ENCODE results near the gene DPEP3. TPM values are rescaled to one million over a fixed set of nuclear protein-coding genes. Genes with fewer than 3 reads are reported as not detected.

Gene DPEP3
- total and polyA plus RNA-seq, 10 of the 15 experiments (the other 5 are each of a cell fraction or from before 2014, with no cell fraction given): not detected

DNA sequence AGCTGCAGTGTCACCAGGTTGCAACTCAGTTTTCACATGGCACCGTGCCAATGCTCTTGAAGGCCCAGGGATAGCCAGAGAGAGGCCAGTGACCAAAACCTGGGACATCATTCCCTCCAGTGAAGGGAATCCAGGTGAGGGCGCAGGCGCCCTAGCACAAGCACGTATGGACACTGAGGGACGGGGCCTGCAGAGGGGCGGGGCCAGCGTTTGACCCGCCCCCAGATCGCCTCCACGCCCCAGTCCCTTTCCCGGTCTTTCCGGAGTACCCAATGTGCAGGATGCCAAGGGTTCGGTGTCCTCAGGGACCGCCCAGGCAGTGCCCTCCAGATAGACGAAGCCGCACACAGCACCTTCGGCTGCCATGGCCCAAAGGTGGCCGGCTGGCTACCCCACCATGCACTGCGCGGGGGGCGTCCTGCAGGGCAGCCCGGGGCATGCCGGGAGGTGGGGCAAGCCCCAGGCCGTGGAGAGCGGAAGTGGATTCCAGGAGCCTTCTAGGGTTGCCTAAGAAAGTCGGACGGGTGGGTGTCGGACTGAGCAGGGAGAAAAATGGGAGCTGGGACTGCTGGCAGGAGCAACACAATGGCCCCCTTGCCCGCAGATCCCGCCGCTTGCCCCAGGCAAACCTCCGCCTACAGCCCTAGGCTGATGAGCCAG, 16.5 kb downstream of the DPEP3 start:
- Histone ChIP-seq H3K36me3 (ENCODE audit: control insufficient read depth in 2 of 2, insufficient read depth in 2 of 2, low read length in 1 of 2) (peaks cover 4 to 6% of the 10 kb centered on the region in 2 experiments; a peak in 3 of 4 replicates), H3K27ac (ENCODE audit: control insufficient read depth, insufficient read depth) (no peak overlapping the region), H3K79me2 (ENCODE audit: control insufficient read depth, insufficient read depth, low read length) (peaks cover 20% of the 10 kb centered on the region), H3K9ac (ENCODE audit: control insufficient read depth, insufficient read depth, low read length) (no peak overlapping the region), H3K9me3 (replicated peaks; ENCODE audit: control insufficient read depth, insufficient read depth, low read length) (no peaks in the 10 kb centered on the region), H3K27me3 (replicated peaks in 1 of 2; ENCODE audit: control insufficient read depth in 2 of 2, insufficient read depth in 2 of 2, low read length in 1 of 2) (no peaks in the 10 kb centered on the region), H3K4me3 (no peak overlapping the region), H4K20me1 (ENCODE audit: control insufficient read depth, insufficient read depth) (no peaks in the 10 kb centered on the region), H3K4me2 (ENCODE audit: control insufficient read depth, insufficient read depth) (no peak overlapping the region), H2AFZ (ENCODE audit: control insufficient read depth, low read depth, low read length) (no peak overlapping the region), H3K4me1 (ENCODE audit: control insufficient read depth, insufficient read depth, low read length) (peaks cover 18% of the 10 kb centered on the region)
- no TSS peak for BruUV-seq (replicated peaks)
- CTCF ChIA-PET: interaction anchor here (0.6 to 1.7 kb wide), 3 partner anchors 20 to 804 kb away, joined by 3 to 7 read pairs (median 4); partner anchors contain the start of gene LCAT
- intact Hi-C loops (cut with micrococcal nuclease; ENCODE audit: unreplicated experiment) (no loop called here), in situ Hi-C loops (cut with MboI) (no loop called here)
- TF ChIP-seq SUPT20H (IDR thresholded peaks at IDR 0.05; ENCODE audit: borderline replicate concordance, control insufficient read depth, low read depth, low read length) (no peak), CBFB (IDR thresholded peaks at IDR 0.05; ENCODE audit: low read depth) (no peak), SMAD1 (IDR thresholded peaks at IDR 0.05; ENCODE audit: low read depth, partially characterized antibody) (no peak), NFYA (IDR thresholded peaks at IDR 0.05; ENCODE audit: borderline replicate concordance, low read depth, low read length) (no peak), TBL1XR1 (IDR thresholded peaks at IDR 0.05; ENCODE audit: low read depth, low read length) (no peak), YY1 (IDR thresholded peaks at IDR 0.05; ENCODE audit: low read depth, low read length) (no peak)
- TF ChIP-seq, protein P1, sequence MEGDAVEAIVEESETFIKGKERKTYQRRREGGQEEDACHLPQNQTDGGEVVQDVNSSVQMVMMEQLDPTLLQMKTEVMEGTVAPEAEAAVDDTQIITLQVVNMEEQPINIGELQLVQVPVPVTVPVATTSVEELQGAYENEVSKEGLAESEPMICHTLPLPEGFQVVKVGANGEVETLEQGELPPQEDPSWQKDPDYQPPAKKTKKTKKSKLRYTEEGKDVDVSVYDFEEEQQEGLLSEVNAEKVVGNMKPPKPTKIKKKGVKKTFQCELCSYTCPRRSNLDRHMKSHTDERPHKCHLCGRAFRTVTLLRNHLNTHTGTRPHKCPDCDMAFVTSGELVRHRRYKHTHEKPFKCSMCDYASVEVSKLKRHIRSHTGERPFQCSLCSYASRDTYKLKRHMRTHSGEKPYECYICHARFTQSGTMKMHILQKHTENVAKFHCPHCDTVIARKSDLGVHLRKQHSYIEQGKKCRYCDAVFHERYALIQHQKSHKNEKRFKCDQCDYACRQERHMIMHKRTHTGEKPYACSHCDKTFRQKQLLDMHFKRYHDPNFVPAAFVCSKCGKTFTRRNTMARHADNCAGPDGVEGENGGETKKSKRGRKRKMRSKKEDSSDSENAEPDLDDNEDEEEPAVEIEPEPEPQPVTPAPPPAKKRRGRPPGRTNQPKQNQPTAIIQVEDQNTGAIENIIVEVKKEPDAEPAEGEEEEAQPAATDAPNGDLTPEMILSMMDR (IDR thresholded peaks at IDR 0.05 in 2 of 3, conservative IDR thresholded peaks at IDR 0.05 in 1 of 3; ENCODE audit: control insufficient read depth in 2 of 3, extremely low read depth in 1 of 3, insufficient read depth in 1 of 3, low read depth in 3 of 3, low read length in 3 of 3): no peak
- FAIRE-seq (no peak), DNase-seq (ENCODE audit: low read depth, low spot score) (no peak), ATAC-seq (no peak)
- SMC1A ChIA-PET (ENCODE audit: uncharacterized antibody, unreplicated experiment): no interaction called here
- WGBS (ENCODE audit: insufficient coverage, insufficient replicate concordance, low lambda C conversion rate, missing lambda C conversion rate): 98% methylated on average over 31 of the region's 32 CpGs
- POLR2A ChIA-PET: interaction anchor here (1.9 kb wide), 1 partner anchor 12 kb away, joined by 5 read pairs; no protein-coding TSS in a partner anchor
- RAD21 ChIA-PET (ENCODE audit: unreplicated experiment): no interaction called here

All from GM12878 (cell line).